DND-41 (cell line): ENCODE data around the gene PRR14.
"Not testable (repeated sequence)": the region's sequence is repeated elsewhere in the genome, so short reads cannot be mapped to it uniquely, and the experiment has no call there.

Experiments
- ATAC-seq: fragments of 200-7000 bp; cut with Tn5 transposase; 3 replicates; pipeline ENCODE4 v1.9.1; 2021; ENCODE audit warnings: low read depth; ENCODE audit not compliant: insufficient read depth
- DNase-seq: peaks from one replicate; pipeline ENCODE4 v3.0.0-alpha.2; 2020
- H2AFZ ChIP-seq: 2 replicates; pipeline ENCODE4 v1.6.0; 2012; ENCODE audit warnings: low read depth, low read length
- H3K27ac ChIP-seq: 2 replicates; pipeline ENCODE4 v1.5.1; 2012; ENCODE audit warnings: low read length, inconsistent platforms
- H3K27me3 ChIP-seq: fragments of 200-600 bp; sonication (generic); 2 replicates; pipeline ENCODE4 v1.6.0; 2012; ENCODE audit warnings: low read length, mild to moderate bottlenecking, inconsistent platforms; ENCODE audit not compliant: insufficient read depth, poor library complexity
- H3K36me3 ChIP-seq: 2 replicates; pipeline ENCODE4 v1.5.1; 2012; ENCODE audit warnings: low read length, inconsistent platforms; ENCODE audit not compliant: insufficient read depth
- H3K4me1 ChIP-seq: 2 replicates; pipeline ENCODE4 v1.5.1; 2012; ENCODE audit warnings: mild to moderate bottlenecking, low read length; ENCODE audit not compliant: insufficient read depth
- H3K4me2 ChIP-seq: 2 replicates; pipeline ENCODE4 v1.6.0; 2012; ENCODE audit warnings: mild to moderate bottlenecking, moderate library complexity, low read length, inconsistent platforms; ENCODE audit not compliant: insufficient read depth
- H3K4me3 ChIP-seq, 2 experiments: fragments of 200-600 bp in 1 of 2; shearing (Covaris generic) in 1 of 2; 2 replicates each; pipeline ENCODE4 v1.5.1; 2012 to 2016; ENCODE audit warnings: inconsistent platforms in 2 of 2, low read length in 2 of 2, mild to moderate bottlenecking in 2 of 2, low read depth in 1 of 2, moderate library complexity in 1 of 2
- H3K79me2 ChIP-seq: 2 replicates; pipeline ENCODE4 v1.6.0; 2012; ENCODE audit warnings: low read length, inconsistent platforms; ENCODE audit not compliant: insufficient read depth
- H3K9ac ChIP-seq: 2 replicates; pipeline ENCODE4 v1.6.0; 2012; ENCODE audit warnings: low read depth, mild to moderate bottlenecking, inconsistent platforms, low read length, moderate library complexity
- H3K9me3 ChIP-seq: 2 replicates; pipeline ENCODE4 v1.5.1; 2012; ENCODE audit warnings: low read length, moderate library complexity, mild to moderate bottlenecking, inconsistent platforms; ENCODE audit not compliant: insufficient read depth, severe bottlenecking
- H4K20me1 ChIP-seq: 2 replicates; pipeline ENCODE4 v1.6.0; 2012; ENCODE audit warnings: low read length; ENCODE audit not compliant: insufficient read depth
- EZH2 ChIP-seq: IDR thresholded peaks from 3 replicates; pipeline ENCODE4 v1.6.1; 2012; ENCODE audit warnings: borderline replicate concordance, low read depth, mild to moderate bottlenecking, moderate library complexity, low read length, inconsistent platforms; ENCODE audit not compliant: severe bottlenecking
- TF ChIP-seq, protein P1 (sequence below): IDR thresholded peaks from 2 replicates; pipeline ENCODE4 v1.5.1; 2012; ENCODE audit warnings: borderline replicate concordance, low read length, moderate library complexity, mild to moderate bottlenecking; ENCODE audit not compliant: poor library complexity, severe bottlenecking; ENCODE audit errors: extremely low read depth

Gene PRR14

GRCh38 chr16:30700491-30700890 lies 49.7 kb downstream of the PRR14 start:
- TF ChIP-seq EZH2, result no peak
- TF ChIP-seq, protein P1, sequence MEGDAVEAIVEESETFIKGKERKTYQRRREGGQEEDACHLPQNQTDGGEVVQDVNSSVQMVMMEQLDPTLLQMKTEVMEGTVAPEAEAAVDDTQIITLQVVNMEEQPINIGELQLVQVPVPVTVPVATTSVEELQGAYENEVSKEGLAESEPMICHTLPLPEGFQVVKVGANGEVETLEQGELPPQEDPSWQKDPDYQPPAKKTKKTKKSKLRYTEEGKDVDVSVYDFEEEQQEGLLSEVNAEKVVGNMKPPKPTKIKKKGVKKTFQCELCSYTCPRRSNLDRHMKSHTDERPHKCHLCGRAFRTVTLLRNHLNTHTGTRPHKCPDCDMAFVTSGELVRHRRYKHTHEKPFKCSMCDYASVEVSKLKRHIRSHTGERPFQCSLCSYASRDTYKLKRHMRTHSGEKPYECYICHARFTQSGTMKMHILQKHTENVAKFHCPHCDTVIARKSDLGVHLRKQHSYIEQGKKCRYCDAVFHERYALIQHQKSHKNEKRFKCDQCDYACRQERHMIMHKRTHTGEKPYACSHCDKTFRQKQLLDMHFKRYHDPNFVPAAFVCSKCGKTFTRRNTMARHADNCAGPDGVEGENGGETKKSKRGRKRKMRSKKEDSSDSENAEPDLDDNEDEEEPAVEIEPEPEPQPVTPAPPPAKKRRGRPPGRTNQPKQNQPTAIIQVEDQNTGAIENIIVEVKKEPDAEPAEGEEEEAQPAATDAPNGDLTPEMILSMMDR, result no peak
- ATAC-seq (no peak), DNase-seq (no peak)
- Histone ChIP-seq H3K27ac (no peak overlapping the region), H2AFZ (no peak overlapping the region), H4K20me1 (peaks cover 24% of the 10 kb centered on the region; the same call in 1 of the 2 replicates), H3K79me2 (peaks cover 60% of the 10 kb centered on the region), H3K4me3 (no peak overlapping the region), H3K4me1 (peaks cover 32% of the 10 kb centered on the region), H3K9me3 (no peaks in the 10 kb centered on the region), H3K36me3 (peaks cover 62% of the 10 kb centered on the region), H3K27me3 (no peaks in the 10 kb centered on the region), H3K9ac (no peak overlapping the region), H3K4me2 (peak overlapping the region; percentile 63; the same call in 1 of the 2 replicates)

GRCh38 chr16:30700971-30701370 lies 50.2 kb downstream of the PRR14 start:
- Histone ChIP-seq H3K4me2 (peak overlapping the region; percentile 63; the same call in 1 of the 2 replicates), H3K4me1 (peaks cover 32% of the 10 kb centered on the region), H3K27ac (no peak overlapping the region), H4K20me1 (peaks cover 26% of the 10 kb centered on the region; the same call in 1 of the 2 replicates), H3K27me3 (no peaks in the 10 kb centered on the region), H3K9me3 (no peaks in the 10 kb centered on the region), H3K79me2 (peaks cover 62% of the 10 kb centered on the region), H3K9ac (no peak overlapping the region), H3K4me3 (no peak overlapping the region), H2AFZ (no peak overlapping the region), H3K36me3 (peaks cover 66% of the 10 kb centered on the region)
- DNase-seq (no peak), ATAC-seq (no peak)
- no peak for TF ChIP-seq EZH2
- TF ChIP-seq, protein P1, result no peak

DNA sequence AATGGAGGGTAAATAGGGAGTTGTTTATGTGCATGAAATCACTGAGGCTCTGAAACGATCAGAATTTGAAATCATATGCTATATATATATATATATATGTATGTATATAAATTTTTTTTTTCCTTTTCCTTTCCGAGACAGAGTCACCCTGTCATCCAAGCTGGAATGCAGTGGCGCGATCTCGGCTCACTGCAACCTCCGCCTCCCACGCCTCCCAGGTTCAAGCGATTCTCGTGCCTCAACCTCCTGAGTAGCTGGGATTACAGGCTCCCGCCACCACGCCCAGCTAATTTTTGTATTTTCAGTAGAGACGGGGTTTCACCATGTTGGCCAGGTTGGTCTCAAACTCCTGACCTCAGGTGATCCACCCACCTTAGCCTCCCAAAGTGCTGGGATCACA lies 52.3 kb downstream of the PRR14 start:
- H3K9me3 ChIP-seq, H3K4me3 ChIP-seq, ATAC-seq, H2AFZ ChIP-seq, H3K9ac ChIP-seq, H3K27ac ChIP-seq, DNase-seq, H3K27me3 ChIP-seq, H3K4me2 ChIP-seq: not testable (repeated sequence)
- H4K20me1 ChIP-seq, result peaks cover 28% of the 10 kb centered on the region; the same call in 1 of the 2 replicates
- H3K4me1 ChIP-seq, result peaks cover 22% of the 10 kb centered on the region
- H3K36me3 ChIP-seq, result peaks cover 87% of the 10 kb centered on the region
- H3K79me2 ChIP-seq, result peaks cover 65% of the 10 kb centered on the region

DNA sequence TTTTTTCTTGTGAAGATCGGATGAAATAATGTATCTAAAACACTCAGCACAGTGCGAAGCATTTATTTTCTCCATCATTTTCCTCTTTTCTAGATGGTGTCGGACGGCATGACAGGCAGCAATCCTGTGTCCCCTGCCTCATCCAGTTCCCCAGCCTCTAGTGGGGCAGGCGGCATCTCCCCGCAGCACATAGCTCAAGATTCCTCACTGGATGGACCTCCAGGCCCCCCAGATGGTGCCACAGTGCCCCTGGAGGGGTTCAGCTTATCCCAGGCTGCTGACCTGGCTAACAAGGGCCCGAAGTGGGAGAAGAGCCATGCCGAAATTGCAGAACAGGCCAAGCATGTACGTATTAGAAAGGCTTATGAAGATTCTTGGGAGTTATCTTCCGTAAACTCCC lies 53.2 kb downstream of the PRR14 start:
- H3K9ac ChIP-seq, result no peak overlapping the region
- TF ChIP-seq, protein P1, result no peak
- no peak for TF ChIP-seq EZH2
- H3K27ac ChIP-seq, result no peak overlapping the region
- H3K79me2 ChIP-seq, result peaks cover 61% of the 10 kb centered on the region
- H3K4me2 ChIP-seq, result no peak overlapping the region
- no peak overlapping the region for H3K4me3 ChIP-seq
- no peaks in the 10 kb centered on the region for H3K27me3 ChIP-seq
- H4K20me1 ChIP-seq, result peaks cover 29% of the 10 kb centered on the region; the same call in 1 of the 2 replicates
- peaks cover 96% of the 10 kb centered on the region for H3K36me3 ChIP-seq
- no peak overlapping the region for H2AFZ ChIP-seq
- no peak for DNase-seq
- no peak for ATAC-seq
- no peaks in the 10 kb centered on the region for H3K9me3 ChIP-seq
- H3K4me1 ChIP-seq, result peaks cover 22% of the 10 kb centered on the region
